ENCODE data around the gene CCDC51.

Gene CCDC51

DNA sequence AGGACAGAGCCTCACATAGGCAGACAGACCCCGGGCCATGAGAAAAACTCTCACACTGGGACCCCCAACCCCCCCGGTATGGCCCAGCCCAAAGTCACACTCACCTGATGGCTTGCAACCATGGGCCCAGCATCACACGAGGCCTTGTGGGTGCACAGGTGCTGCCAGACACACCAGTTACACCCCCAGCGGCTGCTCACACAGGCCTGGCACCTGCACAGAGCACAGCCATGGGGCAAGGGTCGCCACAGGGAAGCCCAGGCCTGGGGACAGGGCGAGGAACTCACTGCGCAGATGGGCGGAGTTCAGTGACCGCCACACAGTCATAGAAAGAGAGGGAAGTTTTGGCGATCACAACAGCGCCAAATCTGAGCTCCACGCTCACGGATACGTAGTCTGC lies 19.4 kb downstream of the CCDC51 start:
- DNase-seq (ENCODE audit: low spot score), result no peak

DNA sequence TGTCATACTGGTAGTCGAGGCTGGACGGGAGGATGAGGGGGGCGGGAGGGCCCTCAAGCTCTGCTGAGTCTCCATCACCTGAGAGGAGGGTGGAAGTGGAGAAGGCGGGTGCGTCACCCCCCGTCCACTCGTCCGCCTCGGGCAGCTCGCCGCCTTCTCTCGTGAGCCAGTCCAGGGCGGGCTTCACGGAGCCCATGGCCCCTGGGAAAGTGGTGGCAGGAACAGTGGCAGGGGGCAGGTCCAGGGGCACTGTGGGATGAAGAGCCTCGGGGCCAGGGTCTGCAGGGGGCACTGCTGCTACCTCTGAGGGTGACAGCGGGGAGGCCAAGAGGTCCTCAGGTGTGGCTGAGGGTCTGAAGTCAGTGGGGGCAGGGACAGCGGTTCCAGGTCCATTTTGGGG lies 20.3 kb downstream of the CCDC51 start:
- DNase-seq (ENCODE audit: low spot score), result no peak

DNA sequence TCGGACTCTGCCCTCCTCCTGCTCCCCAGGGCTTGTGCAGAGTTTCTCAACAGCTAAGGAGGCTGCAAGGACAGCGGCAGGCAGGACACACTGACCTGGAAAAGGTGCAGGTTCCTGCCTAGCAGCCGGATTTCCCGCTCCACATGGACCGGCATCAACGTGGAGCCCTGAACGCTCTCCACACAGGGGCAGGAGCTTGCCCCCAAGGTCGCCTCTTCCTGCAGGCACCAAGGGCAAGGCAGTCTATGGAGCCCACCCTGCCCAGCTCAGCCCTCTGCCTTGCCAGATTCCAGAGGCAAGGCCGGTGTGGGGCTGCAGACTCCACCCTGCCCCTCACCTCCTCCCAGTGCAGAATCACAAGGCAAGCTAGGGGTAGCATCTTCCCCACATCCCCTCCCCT lies 20.8 kb downstream of the CCDC51 start:
- DNase-seq (ENCODE audit: low spot score), result no peak

DNA sequence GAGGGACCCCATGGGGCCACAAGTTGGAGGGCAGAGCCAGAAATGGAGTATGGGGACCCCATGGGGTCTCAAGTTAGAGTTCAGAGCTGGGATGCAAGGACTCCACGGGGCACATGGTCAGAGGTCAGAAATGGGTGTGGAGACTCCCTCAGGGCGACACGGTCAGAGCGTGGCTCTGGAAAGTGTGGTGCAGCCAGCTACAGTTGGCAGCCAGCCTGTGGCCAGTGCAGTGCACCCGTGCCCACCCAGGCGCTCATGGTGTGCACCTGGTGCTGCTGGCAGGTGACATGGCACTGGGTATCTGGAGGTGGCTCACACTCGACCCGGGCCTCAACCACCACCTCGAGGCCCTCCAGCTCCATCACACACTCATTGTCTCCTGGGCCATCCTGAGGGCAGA lies 21.3 kb downstream of the CCDC51 start:
- no peak for DNase-seq (ENCODE audit: low spot score)

DNA sequence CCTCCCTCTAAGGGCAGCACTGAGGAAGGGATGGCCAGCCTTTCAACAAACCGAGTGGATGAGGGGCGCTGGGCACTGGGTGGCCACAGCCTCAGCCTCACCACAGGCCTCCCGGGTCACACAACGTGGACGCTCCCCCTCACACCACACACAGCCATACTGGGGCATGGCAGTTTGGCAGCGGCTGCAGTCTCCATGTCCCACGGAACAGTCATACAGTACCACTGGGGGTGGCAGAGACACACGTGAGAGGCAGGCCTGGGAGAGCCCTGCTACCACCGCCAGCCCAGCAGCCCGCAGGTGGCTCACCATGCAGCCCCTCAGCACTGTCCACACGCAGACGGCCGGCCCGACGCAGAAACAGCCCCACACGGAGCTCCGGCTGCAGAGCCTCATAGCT lies 21.8 kb downstream of the CCDC51 start:
- no peak for DNase-seq (ENCODE audit: low spot score)

DNA sequence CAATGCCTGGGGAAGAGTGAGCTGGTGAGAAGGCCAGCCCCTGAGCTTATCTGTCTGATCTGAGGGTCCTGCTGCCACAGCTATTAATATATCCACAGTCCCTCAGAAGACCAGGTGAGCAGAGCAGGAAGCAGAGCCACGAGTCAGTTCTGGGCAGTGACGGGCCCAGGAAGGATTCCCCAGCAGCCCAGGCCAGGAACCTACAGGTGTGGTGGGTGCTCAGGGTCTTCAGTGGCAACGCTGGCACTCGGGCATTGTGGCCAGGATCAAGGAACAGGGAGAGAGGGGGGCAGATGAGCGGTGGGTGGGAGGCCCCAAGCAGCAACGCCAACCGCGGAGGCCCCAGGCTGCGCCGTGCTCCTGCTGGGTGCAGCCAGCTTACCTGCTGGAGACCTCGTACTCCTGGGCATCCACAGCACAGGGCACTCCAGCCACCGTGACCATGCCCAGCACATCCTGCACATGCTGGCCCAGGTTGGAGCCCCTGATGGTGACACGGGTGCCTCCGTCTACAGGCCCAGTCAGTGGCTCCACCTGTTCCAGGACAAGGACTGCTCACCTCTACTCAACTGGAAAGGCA lies 22.3 kb downstream of the CCDC51 start:
- DNase-seq (ENCODE audit: low spot score), result no peak

DNA sequence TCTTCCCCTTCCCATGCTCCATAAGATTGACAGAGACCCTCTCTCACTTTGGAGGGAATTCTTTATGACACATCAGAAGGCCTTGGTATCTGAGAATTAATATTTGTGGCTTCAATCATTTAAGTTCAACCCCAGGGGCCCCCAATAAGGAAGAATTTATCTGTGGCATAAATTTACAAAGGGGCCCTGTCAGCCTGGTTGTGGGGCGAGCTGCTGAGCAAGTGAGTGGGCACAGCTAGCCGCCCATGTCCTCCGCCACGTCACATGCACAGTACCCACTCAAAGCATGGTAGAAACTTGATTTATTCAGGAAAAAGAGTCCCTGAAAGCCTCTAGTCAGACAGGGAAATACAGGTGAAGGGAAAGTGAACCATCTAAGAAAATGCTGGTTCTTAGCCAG lies 23.4 kb downstream of the CCDC51 start:
- no peak for DNase-seq (ENCODE audit: low spot score)

DNA sequence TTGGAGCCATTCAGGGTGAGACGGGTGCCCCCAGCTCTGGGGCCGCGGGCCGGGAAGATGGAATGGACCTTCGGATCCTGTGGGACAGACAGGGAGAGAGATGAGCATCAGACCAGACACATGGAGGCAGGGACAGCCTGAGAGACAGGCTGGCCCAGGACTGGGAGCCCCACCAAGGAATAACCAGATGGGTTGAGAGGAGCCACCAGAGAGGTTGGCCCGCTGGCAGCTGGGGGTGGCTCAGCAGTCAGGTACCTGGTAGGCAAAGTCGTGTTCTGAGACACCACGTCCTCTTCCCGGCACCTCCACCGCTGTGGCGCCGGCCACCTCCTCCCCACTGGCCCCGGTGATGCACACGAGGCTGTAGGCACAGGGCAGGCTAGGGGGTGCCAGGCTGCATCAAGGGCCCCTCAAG lies 23.8 kb downstream of the CCDC51 start:
- DNase-seq (ENCODE audit: low spot score), result no peak

DNA sequence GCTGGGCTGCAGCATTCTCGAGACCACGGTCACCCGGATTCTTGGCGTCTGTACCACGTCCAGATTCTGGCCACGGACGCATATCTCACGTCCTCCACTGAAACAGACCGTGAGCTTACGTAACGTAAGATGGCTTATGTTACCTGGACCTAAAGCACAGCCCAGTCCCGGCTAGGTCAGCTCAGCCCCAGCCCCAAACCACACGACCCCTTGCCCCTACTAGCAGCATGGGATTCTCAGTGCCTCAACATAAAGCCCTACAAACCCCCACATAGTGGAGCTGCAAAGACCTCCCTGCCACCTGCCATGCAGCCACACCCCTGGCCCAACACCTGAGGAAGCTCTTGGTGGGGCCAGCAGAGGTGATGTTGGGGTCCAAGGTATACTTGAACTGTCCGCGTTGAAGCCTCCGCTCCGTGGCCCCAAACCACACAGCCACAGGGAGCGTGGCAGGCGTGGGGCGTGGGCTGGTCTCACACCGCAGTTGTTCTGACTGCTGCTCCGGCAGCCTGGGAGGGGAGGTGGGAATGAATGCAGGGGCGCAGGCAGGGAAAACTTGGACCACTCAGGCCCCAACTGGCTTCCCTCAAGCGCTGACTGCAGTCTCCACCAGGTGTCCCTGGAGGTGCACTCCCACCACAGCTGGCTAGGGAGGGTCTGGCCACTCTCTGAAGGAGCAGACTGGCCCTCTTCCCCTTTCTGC lies 24.5 kb downstream of the CCDC51 start:
- DNase-seq (ENCODE audit: low spot score), result no peak

DNA sequence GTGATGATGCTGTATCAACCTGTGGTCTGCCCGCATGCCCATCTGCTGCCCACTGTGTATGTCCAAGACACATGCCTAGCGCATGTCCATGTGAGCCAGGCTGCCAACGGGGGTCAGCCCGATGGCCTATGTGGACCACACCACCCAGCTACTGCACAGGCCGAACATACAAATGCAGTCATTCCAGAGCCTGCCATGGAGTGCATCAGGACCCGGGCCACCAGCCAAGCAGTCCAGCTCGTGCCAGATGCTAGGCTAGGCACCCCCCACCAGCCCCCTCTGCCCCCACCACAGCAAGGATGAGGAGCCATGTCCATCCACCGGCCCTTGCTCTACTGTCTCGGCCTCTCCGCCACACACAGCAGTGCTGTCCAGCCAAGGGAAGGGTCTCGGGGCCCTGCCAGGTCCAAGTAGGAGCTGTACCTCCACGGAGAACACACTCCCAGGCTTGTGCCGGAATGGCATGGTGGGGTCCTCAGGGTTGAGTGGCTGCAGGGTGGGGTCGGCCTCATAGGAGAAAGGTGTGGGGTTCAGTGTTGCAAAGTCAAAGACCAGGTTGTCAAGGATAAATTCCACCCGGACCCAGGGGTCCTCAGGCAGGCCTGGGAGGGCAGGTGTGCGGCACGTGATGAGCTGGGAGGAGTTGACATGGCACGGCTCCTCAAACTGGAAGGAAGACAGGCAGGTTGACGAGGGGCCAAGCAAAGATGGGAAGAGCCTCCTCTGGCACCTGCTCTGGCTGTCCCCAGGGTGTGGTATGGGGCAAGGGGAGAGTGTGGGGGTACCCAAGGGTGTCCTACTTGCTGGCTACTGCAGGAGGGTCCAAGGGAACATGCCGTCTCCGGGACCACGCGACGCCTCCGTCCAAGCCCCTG lies 25.3 kb downstream of the CCDC51 start:
- DNase-seq (ENCODE audit: low spot score), result no peak

DNA sequence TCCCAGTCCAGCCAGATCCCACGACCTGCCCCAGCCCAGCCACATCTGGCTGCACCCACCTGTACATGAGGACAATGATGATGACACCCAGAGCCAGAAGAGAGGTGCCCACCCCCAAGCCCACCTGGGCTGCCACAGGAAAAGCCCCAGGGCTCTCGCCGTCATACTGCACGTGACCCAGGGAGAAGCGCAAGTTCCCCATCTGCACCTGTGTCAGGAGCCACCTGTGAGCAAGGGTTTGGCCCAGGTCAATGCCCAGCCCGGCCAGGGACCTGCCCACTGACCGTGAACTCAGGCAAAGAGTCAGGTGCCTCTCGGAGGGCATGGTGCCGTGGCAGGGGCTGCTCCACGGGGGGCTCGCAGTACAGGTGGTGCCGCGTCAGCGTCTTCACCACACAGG lies 26.3 kb downstream of the CCDC51 start:
- no peak for DNase-seq (ENCODE audit: low spot score)

DNA sequence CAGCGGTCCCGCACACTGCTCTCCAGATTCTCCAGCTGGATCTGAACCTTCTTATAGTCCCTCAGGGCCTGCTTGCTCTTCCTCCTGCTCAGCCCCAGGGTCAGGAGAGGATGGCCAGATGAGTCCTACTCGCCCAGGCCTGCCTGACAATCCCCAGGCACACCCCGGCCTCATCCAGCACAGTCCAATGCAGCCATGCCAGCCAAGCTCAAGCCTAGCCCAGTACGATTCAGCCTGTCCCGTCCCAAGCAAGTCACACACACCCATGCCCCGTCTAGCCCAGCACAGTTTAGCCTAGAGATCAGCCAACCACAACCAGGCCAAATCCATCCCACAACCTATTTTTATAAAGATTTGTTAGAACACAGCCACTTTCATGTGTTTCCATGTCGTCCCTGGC lies 26.8 kb downstream of the CCDC51 start:
- no peak for DNase-seq (ENCODE audit: low spot score)

DNA sequence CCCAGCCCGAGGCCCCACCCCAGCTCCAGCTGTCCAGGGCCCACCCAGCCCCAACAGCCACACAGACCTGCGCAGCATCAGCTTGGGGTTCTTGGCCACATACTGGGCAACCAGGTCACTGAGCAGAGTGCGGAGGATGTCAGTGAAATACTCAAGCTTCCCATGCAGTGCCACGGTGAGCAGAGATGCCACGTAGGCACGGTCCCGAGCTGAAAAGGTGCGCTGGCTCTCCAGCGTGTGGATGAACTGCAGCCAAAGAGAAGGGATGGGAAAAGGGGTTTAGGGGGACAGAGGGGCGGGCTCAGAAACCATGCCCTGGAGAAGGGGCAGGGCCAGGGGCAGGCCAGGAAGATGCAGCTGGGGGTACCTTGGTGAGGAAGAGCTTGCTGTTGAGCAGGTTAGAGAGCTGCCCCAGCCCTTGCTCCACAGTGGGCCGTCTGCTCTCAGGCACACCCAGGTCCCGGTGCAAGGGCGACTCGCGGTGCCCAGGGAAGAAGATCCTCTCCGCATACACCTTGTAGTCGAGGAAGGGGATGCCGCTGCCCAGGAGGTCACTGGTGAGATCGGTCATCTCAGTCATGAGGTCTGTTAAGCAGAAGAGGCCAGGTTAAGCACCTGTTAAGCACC lies 27.4 kb downstream of the CCDC51 start:
- DNase-seq (ENCODE audit: low spot score), result no peak

DNA sequence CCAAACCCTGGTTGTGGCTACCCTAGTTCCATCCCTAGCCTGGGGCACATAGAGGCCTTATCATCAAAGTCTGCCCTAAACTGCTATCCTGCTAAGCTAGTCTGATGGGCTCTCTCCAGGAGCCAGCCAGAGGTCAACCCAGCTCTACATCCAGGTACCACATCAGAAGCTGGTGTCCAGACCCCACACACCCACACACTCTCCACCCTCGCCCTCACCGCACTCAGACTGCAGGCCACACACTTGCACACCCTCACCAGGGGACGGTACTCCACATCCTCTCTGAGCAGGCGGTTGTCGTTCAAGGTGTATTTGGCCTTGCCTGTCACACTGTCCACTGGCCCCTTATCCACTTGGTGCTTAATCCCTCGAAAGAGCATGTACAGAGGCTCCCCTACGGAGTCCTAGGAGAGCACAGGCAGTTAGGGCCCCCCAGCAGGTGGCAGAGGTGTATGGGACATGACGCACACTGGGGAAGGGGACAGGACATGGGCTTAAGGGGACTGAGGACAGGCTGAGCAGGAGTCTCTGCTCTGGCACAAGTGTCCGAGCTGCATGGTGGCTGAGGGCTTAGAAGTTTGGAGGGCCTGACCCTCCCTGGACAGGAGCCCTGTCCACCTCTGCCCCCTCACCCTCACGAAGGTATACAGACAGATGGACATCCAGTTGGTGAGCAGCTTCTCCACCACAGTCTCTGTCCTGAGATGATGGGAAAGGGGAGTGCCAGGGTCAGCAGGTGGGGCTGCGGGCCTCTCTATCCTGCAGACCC lies 28.1 kb downstream of the CCDC51 start:
- DNase-seq (ENCODE audit: low spot score), result no peak

DNA sequence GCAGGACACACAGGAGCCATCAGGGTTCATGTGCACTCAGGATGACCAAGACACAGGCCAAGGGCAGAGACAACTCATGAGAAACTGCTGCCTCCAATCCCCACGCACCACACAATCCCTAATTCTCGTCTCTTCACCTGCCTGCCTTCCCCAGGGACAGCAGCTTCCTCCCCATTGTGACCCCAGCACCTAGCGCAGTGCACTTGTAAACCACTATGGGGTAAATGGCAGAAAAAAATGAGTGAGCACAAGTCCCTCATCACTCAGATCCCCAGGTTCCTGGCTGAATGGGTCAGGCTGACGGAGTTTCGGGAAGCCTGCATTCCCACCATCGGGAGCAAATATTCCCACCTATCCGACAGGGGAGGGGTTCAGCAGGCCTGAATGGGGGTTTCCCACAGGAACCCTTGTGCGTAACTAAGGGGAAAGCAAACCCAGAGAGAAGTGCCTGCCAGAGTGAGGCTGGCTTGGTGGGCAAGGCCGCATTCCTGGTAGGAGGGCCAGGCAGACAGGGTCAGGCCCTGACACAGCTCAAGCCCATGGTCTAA lies 28.8 kb downstream of the CCDC51 start:
- DNase-seq (ENCODE audit: low spot score), result no peak

DNA sequence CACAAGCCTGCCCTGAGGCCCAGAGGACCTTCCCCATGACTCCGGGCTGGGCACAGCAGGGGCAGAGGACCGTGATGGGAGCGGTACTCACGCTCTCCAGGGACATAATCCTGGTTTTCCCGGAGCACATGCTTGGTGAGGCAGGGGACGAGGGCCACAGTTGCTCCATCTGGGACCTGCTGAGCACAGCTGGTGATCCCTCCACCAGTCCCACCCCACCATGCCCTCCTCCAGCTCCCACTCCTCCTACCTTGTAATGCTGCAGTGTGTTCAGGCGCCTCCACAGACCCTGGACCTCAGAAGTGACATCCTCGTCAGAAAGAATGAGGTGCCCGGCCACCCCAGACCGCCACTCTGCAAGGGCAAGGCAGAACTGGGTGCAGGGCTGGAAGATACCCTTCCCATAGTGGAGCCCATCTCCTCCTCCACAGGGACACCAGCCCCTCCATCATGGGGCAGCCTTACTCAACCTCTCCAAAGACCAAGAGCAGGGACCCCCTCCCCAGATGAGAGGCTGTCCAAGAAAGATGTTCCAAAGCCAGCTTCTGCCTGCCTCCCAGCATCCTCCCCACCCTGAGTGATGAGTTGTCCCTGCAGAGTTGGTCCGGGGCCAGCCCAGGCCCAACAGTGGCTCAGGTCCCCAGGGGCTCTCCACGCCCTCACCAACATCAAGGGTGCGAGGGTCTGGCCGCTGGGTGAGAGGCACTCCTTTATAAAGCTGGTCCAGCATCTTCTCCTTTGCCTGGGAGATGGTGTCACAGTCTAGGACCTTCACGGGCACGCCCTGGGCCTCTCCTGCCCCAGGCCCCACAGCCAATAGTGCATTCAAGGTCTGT lies 29.5 kb downstream of the CCDC51 start:
- DNase-seq (ENCODE audit: low spot score), result no peak

DNA sequence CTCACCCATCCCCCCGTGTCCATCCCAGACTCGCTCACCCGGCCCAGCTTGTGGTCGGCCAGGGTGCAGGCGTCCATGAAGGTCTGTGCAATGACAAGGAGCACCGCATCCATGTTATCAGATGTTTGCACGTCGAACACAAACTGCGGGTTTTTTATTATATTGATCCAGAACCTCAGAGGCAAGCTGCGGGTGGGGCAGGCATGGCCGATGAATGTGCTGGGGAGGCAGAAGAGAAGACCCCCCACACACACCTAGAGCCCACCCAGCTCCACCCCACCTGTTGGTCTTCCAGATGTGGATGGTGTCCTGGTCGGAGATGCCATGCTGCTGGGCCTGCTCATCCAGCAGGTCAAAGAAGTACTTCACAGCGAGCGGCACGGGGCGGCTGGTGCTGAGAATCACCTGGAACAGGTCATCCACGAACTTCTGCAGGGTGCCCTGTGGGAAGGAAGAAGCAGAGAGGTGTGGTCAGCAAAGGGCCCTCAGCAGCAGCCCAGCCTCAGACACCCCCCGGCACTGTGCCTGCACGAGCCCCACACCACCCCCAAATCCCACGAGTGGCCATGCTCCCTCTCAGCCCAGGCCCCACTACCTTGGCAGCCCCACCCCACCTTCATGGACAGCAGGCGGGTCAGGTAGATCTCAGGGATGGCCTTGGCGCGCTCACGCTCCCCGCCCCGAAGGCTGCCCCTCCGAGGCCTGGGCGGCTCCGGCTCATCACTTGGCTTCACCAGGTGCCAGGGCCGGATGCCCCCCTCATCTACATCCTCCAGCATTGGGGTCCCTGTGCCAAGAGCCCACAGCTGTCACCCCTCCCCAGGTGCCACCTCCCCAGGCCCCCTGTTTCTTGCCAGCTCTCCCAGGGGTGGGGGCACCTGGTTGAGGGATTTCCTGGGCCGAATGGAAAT lies 30.4 kb downstream of the CCDC51 start:
- DNase-seq (ENCODE audit: low spot score), result no peak

DNA sequence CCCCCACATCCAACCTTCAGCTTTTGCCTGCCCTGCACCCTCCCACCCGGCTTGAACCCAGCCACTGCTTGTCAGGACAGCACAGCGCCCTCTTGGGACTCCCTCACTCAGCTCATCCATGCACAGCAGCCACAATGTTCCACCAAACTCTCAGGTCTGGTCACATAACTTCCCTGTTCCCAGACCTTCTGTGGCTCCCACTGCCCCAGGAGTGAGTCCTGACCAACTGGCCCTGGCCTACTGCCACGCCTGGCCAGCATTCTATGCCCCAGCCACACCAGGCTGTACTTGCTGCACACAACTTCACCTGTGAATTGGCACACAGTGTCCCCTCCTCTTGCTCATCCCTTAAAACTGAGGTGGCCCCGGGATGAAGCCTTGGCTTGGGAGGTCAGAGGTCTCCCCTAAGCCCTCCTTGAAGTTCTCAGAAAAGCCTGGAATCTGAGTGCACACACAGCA lies 31.1 kb downstream of the CCDC51 start:
- no peak for DNase-seq (ENCODE audit: low spot score)

DNA sequence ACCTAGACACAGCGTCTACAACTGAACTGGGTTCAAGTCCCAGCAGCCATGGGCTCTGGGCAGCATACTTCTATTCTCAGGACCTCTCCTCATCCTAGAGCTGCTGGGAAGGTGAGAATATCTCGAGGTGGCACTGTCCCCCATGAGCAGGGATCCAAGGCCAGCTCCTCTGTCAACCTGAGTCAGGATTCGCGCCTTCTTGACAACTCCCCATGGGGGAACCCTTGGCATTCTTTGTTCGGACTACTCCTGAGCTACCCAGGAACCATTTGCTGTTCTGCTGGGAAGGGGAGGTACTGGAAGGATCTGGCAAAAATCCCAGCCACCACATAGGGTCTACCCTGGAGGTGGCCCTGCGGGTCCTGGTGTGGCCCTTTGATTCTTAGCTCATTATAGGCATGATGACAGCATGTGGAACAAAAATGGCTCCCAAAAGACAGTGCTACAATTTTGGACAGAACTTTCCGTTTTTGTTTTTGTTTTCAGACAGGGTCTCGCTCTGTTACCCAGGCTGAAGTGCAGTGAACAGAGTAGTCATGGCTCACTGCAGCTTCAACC lies 32.3 kb downstream of the CCDC51 start:
- DNase-seq (ENCODE audit: low spot score), result no peak

Data from germinal center (tissue), 1 donor.